Liver (tissue), 9 donors: ENCODE data around the gene DPP6. TPM values are rescaled to one million over a fixed set of nuclear protein-coding genes. Genes with fewer than 3 reads are reported as not detected.

Source experiments
- DNase-seq: peaks from one replicate; pipeline ENCODE4 v3.0.0-alpha.2; 2017; ENCODE audit warnings: low spot score
- H3K27ac ChIP-seq, 2 donors: one replicate each; pipeline ENCODE4 v1.7.0; 2013; ENCODE audit warnings: inconsistent platforms in 2 of 2, low read length in 2 of 2, control low read depth in 1 of 2, low read depth in 1 of 2, mild to moderate bottlenecking in 1 of 2
- H3K27me3 ChIP-seq, 4 donors: one replicate each; pipeline versions ENCODE4 v1.6.1 to v1.7.0; 2013; ENCODE audit warnings: low read length in 3 of 4, inconsistent platforms in 1 of 4, mild to moderate bottlenecking in 1 of 4, moderate library complexity in 1 of 4; ENCODE audit not compliant: control insufficient read depth in 4 of 4, insufficient read depth in 4 of 4
- H3K36me3 ChIP-seq, 4 donors: one replicate each; pipeline versions ENCODE4 v1.6.1 to v1.7.0; 2013; ENCODE audit warnings: low read length in 3 of 4, mild to moderate bottlenecking in 3 of 4, low read depth in 1 of 4, moderate library complexity in 1 of 4; ENCODE audit not compliant: control insufficient read depth in 4 of 4, insufficient read depth in 3 of 4
- H3K4me1 ChIP-seq, 4 donors: one replicate each; pipeline versions ENCODE4 v1.6.1 to v1.7.0; 2013; ENCODE audit warnings: low read length in 3 of 4, mild to moderate bottlenecking in 3 of 4, moderate library complexity in 1 of 4; ENCODE audit not compliant: control insufficient read depth in 4 of 4, insufficient read depth in 4 of 4
- H3K4me3 ChIP-seq, 3 donors: one replicate each; pipeline versions ENCODE4 v1.6.1 to v1.7.0; 2013; ENCODE audit warnings: low read length in 3 of 3, control low read depth in 1 of 3, low read depth in 1 of 3, mild to moderate bottlenecking in 1 of 3
- H3K9ac ChIP-seq, 2 donors: one replicate each; pipeline ENCODE4 v1.7.0; 2013; ENCODE audit warnings: low read length in 2 of 2, mild to moderate bottlenecking in 2 of 2, moderate library complexity in 2 of 2, control low read depth in 1 of 2, low read depth in 1 of 2
- H3K9me3 ChIP-seq, 4 donors: one replicate each; pipeline versions ENCODE4 v1.6.1 to v1.7.0; 2013; ENCODE audit warnings: low read length in 3 of 4; ENCODE audit not compliant: control insufficient read depth in 4 of 4
- EGR1 ChIP-seq, 2 donors: IDR thresholded peaks; 2 replicates each; pipeline ENCODE4 v1.6.1; 2016 to 2018; ENCODE audit warnings: antibody characterized with exemption in 2 of 2, low read depth in 2 of 2
- FOXA1 ChIP-seq: IDR thresholded peaks from 2 replicates; pipeline ENCODE4 v1.6.1; 2016; ENCODE audit warnings: antibody characterized with exemption
- GABPA ChIP-seq, 2 donors: IDR thresholded peaks in 1 of 2; conservative IDR thresholded peaks in 1 of 2; 2 replicates each; pipeline ENCODE4 v1.6.1; 2016; ENCODE audit warnings: antibody characterized with exemption in 2 of 2, mild to moderate bottlenecking in 1 of 2, moderate library complexity in 1 of 2
- HNF4A ChIP-seq, 2 donors: conservative IDR thresholded peaks; 2 replicates each; pipeline ENCODE4 v1.6.1; 2016; ENCODE audit warnings: antibody characterized with exemption in 2 of 2, mild to moderate bottlenecking in 2 of 2
- HNF4G ChIP-seq: IDR thresholded peaks from 2 replicates; pipeline ENCODE4 v1.6.1; 2016; ENCODE audit warnings: antibody characterized with exemption
- JUND ChIP-seq, 2 donors: IDR thresholded peaks; 2 replicates each; pipeline ENCODE4 v1.6.1; 2016; ENCODE audit warnings: antibody characterized with exemption in 2 of 2
- NR2F2 ChIP-seq: IDR thresholded peaks from 2 replicates; pipeline ENCODE4 v1.6.1; 2016; ENCODE audit warnings: antibody characterized with exemption
- RAD21 ChIP-seq, 2 donors: IDR thresholded peaks; 2 replicates each; pipeline ENCODE4 v1.6.1; 2016; ENCODE audit warnings: antibody characterized with exemption in 2 of 2, mild to moderate bottlenecking in 2 of 2
- RXRA ChIP-seq, 2 donors: IDR thresholded peaks; 2 replicates each; pipeline ENCODE4 v1.6.1; 2017 to 2018; ENCODE audit warnings: antibody characterized with exemption in 2 of 2, mild to moderate bottlenecking in 1 of 2
- SP1 ChIP-seq: IDR thresholded peaks from 2 replicates; pipeline ENCODE4 v1.6.1; 2018; ENCODE audit warnings: antibody characterized with exemption, mild to moderate bottlenecking
- TAF1 ChIP-seq: conservative IDR thresholded peaks from 2 replicates; pipeline ENCODE4 v1.6.1; 2016; ENCODE audit warnings: antibody characterized with exemption, mild to moderate bottlenecking
- YY1 ChIP-seq: IDR thresholded peaks from 2 replicates; pipeline ENCODE4 v1.6.1; 2016; ENCODE audit warnings: antibody characterized with exemption, mild to moderate bottlenecking
- WGBS: extraction: QIAGEN DNeasy Blood & Tissue Kit; methylation state at CpG from one replicate; pipeline ENCODE4 v1.1.7; 2013; 5-methylcytosine and 5-hydroxymethylcytosine counted together
- polyA plus RNA-seq, 2 donors: library from polyadenylated mRNA; stranded (reverse) in 1 of 2; unstranded in 1 of 2; fragments of 200-250 nt in 1 of 2; fragments of >200 nt in 1 of 2; fragmentation: Nextera tagmentation in 1 of 2; extraction: Ambion mirVana in 1 of 2; gene quantifications; one replicate each; pipeline versions ENCODE4 v1.2.1 to v1.2.3, GENCODE V29; 2013 to 2015
- total RNA-seq, 2 donors: library from RNA; depleted of rRNA; stranded (reverse); fragments of >200 nt; gene quantifications; one replicate each; pipeline ENCODE4 v1.2.3, GENCODE V29; 2014
- TF ChIP-seq, protein P1 (sequence below): IDR thresholded peaks from 2 replicates; pipeline ENCODE4 v1.6.1; 2016; ENCODE audit warnings: antibody characterized with exemption
- TF ChIP-seq, protein P2 (sequence below): IDR thresholded peaks from 2 replicates; pipeline ENCODE4 v1.6.1; 2016; ENCODE audit warnings: antibody characterized with exemption, mild to moderate bottlenecking
- TF ChIP-seq, protein P3 (sequence below): IDR thresholded peaks from 2 replicates; pipeline ENCODE4 v1.6.1; 2016; ENCODE audit warnings: antibody characterized with exemption
- TF ChIP-seq, protein P4 (sequence below): fragments of 150-350 bp; IDR thresholded peaks from 2 replicates; pipeline ENCODE4 v1.5.1; 2017; ENCODE audit warnings: improper control_type of control experiment, low read depth, low read length; ENCODE audit not compliant: missing input control
- TF ChIP-seq, protein P5 (sequence below): IDR thresholded peaks from 2 replicates; pipeline ENCODE4 v1.6.1; 2016; ENCODE audit warnings: antibody characterized with exemption
- donor health status: healthy.
- donor health status: healthy.
- donor health status: healthy.
- donor health status: healthy.
- donor health status: healthy.

Gene DPP6
- total and polyA plus RNA-seq, 4 donors, result 0.01 TPM; not detected in 3

DNA sequence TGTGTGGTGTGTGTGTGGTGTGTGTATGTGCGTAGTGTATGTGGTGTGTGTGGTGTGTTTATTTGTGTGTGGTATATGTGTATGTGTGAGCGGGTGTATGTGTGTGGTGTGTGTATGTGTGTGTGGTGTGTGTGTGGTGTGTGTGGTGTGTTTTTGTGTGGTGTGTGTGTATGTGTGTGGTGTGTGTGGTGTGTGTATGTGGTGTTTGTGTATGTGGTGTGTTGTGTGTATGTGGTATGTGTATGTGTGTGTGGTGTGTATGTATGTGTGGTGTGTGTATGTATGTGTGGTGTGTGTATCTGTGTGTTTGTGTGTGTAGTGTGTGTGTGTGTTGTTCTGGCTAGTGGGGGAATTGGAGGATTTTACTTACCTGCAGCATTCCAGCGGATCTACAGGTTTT lies 523.3 kb downstream of the DPP6 start:
- H3K9ac ChIP-seq, result no peak overlapping the region
- no peak overlapping the region for H3K27ac ChIP-seq
- H3K4me3 ChIP-seq, result no peak overlapping the region
- H3K4me1 ChIP-seq, result no peaks in the 10 kb centered on the region
- H3K9me3 ChIP-seq, result no peaks in the 10 kb centered on the region
- TF ChIP-seq, protein P1, sequence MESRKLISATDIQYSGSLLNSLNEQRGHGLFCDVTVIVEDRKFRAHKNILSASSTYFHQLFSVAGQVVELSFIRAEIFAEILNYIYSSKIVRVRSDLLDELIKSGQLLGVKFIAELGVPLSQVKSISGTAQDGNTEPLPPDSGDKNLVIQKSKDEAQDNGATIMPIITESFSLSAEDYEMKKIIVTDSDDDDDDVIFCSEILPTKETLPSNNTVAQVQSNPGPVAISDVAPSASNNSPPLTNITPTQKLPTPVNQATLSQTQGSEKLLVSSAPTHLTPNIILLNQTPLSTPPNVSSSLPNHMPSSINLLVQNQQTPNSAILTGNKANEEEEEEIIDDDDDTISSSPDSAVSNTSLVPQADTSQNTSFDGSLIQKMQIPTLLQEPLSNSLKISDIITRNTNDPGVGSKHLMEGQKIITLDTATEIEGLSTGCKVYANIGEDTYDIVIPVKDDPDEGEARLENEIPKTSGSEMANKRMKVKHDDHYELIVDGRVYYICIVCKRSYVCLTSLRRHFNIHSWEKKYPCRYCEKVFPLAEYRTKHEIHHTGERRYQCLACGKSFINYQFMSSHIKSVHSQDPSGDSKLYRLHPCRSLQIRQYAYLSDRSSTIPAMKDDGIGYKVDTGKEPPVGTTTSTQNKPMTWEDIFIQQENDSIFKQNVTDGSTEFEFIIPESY, result no peak
- TF ChIP-seq EGR1 (IDR thresholded peaks at IDR 0.05; ENCODE audit: low read depth in 2 of 2) (no peak), GABPA (IDR thresholded peaks at IDR 0.05 in 1 of 2, conservative IDR thresholded peaks at IDR 0.05 in 1 of 2) (no peak), RAD21 (IDR thresholded peaks at IDR 0.05) (no peak), RXRA (IDR thresholded peaks at IDR 0.05) (no peak), TAF1 (no peak), HNF4G (no peak), HNF4A (conservative IDR thresholded peaks at IDR 0.05) (no peak), YY1 (no peak), JUND (IDR thresholded peaks at IDR 0.05) (no peak), NR2F2 (no peak), SP1 (no peak), FOXA1 (no peak)
- TF ChIP-seq, protein P2, sequence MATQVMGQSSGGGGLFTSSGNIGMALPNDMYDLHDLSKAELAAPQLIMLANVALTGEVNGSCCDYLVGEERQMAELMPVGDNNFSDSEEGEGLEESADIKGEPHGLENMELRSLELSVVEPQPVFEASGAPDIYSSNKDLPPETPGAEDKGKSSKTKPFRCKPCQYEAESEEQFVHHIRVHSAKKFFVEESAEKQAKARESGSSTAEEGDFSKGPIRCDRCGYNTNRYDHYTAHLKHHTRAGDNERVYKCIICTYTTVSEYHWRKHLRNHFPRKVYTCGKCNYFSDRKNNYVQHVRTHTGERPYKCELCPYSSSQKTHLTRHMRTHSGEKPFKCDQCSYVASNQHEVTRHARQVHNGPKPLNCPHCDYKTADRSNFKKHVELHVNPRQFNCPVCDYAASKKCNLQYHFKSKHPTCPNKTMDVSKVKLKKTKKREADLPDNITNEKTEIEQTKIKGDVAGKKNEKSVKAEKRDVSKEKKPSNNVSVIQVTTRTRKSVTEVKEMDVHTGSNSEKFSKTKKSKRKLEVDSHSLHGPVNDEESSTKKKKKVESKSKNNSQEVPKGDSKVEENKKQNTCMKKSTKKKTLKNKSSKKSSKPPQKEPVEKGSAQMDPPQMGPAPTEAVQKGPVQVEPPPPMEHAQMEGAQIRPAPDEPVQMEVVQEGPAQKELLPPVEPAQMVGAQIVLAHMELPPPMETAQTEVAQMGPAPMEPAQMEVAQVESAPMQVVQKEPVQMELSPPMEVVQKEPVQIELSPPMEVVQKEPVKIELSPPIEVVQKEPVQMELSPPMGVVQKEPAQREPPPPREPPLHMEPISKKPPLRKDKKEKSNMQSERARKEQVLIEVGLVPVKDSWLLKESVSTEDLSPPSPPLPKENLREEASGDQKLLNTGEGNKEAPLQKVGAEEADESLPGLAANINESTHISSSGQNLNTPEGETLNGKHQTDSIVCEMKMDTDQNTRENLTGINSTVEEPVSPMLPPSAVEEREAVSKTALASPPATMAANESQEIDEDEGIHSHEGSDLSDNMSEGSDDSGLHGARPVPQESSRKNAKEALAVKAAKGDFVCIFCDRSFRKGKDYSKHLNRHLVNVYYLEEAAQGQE, result no peak
- TF ChIP-seq, protein P3, sequence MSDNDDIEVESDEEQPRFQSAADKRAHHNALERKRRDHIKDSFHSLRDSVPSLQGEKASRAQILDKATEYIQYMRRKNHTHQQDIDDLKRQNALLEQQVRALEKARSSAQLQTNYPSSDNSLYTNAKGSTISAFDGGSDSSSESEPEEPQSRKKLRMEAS, result no peak
- TF ChIP-seq, protein P4, sequence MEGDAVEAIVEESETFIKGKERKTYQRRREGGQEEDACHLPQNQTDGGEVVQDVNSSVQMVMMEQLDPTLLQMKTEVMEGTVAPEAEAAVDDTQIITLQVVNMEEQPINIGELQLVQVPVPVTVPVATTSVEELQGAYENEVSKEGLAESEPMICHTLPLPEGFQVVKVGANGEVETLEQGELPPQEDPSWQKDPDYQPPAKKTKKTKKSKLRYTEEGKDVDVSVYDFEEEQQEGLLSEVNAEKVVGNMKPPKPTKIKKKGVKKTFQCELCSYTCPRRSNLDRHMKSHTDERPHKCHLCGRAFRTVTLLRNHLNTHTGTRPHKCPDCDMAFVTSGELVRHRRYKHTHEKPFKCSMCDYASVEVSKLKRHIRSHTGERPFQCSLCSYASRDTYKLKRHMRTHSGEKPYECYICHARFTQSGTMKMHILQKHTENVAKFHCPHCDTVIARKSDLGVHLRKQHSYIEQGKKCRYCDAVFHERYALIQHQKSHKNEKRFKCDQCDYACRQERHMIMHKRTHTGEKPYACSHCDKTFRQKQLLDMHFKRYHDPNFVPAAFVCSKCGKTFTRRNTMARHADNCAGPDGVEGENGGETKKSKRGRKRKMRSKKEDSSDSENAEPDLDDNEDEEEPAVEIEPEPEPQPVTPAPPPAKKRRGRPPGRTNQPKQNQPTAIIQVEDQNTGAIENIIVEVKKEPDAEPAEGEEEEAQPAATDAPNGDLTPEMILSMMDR, result no peak
- no peaks in the 10 kb centered on the region for H3K36me3 ChIP-seq
- DNase-seq, result no peak
- H3K27me3 ChIP-seq, result no peaks in the 10 kb centered on the region
- 95% methylated on average over 3 of the region's 3 CpGs for WGBS

DNA sequence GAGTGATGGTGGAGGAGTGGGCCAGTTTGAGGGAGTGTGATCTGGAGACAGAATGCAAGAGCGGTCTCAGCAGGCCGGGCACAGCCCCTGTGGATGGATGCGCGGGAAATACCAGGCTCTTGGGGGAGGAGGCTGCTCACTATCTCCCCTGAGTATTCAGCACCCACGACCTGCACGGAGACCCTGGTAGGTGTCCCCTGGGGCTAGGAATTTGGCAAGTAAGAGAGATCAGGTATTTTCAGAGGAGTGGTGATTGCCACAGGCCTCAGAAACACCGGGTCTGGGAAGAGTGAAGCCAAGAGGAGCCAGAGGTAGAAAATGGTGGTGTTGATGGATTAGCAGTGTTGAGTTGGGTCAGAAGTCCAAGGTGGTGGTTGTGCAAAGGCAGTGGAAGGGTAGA lies 524.4 kb downstream of the DPP6 start:
- Histone ChIP-seq H3K27ac (no peak overlapping the region), H3K9me3 (no peaks in the 10 kb centered on the region), H3K4me1 (no peaks in the 10 kb centered on the region), H3K9ac (no peak overlapping the region), H3K36me3 (no peaks in the 10 kb centered on the region), H3K4me3 (no peak overlapping the region), H3K27me3 (no peaks in the 10 kb centered on the region)
- 92% methylated on average over 7 of the region's 7 CpGs for WGBS
- DNase-seq, result no peak
- no peak for TF ChIP-seq JUND (IDR thresholded peaks at IDR 0.05)
- no peak for TF ChIP-seq NR2F2
- TF ChIP-seq TAF1, result no peak
- no peak for TF ChIP-seq HNF4G
- TF ChIP-seq, protein P5, sequence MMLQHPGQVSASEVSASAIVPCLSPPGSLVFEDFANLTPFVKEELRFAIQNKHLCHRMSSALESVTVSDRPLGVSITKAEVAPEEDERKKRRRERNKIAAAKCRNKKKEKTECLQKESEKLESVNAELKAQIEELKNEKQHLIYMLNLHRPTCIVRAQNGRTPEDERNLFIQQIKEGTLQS, result no peak
- TF ChIP-seq, protein P4, result no peak
- TF ChIP-seq, protein P2, result no peak
- TF ChIP-seq YY1, result no peak
- TF ChIP-seq, protein P3, result no peak
- no peak for TF ChIP-seq SP1
- no peak for TF ChIP-seq FOXA1
- TF ChIP-seq RXRA (IDR thresholded peaks at IDR 0.05), result no peak
- TF ChIP-seq RAD21 (IDR thresholded peaks at IDR 0.05), result no peak
- no peak for TF ChIP-seq GABPA (IDR thresholded peaks at IDR 0.05 in 1 of 2, conservative IDR thresholded peaks at IDR 0.05 in 1 of 2)
